Measurements from ENCODE around the gene TNFAIP1. TPM values are rescaled to one million over a fixed set of nuclear protein-coding genes. Genes with fewer than 3 reads are reported as not detected.
A peak's percentile ranks its signal among the peaks of the same experiment; 100 is the strongest.

The TNFAIP1 gene
- total and polyA plus RNA-seq, 2 of the 4 experiments (the other 2 are of a cell fraction) = 49.1 to 62.9 TPM

DNA sequence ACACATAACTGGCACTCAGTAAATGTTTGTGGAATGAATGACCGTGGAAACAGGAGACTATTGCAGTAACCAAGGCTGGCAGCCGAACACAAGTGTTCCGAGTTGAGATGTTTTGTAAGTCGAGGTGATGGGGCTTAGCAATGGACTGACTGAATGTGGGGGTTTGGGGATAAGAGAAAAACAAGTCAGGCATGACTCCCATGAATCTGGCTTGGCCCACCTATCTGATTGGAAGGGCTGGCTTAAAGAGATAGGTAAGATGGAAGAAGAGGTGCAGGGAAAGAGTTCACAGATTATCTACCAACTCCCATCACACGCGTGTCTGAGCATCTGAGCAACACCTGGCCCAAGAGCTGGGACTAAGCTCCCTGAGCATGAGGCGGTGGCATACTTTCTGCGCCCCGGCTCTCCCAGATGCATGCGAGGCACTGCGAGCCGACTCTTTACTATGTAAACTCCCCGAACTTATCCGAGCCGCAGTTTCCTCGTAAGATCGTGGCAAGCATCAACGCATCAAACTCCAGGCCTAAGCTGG lies 828 bp upstream of the TNFAIP1 start:
- POLR2A ChIA-PET (ENCODE audit: unreplicated experiment) = interaction anchor here (0.6 to 1.8 kb wide), 3 partner anchors 12 to 143 kb away, joined by 3 to 8 read pairs (median 6); no protein-coding TSS in a partner anchor
- peaks cover 36 to 85% of the 10 kb centered on the region in 2 experiments for H3K79me1 ChIP-seq (ENCODE audit: low read depth in 1 of 2, low read length in 2 of 2)
- peak overlapping the region; percentile 57 for H4K91ac ChIP-seq (ENCODE audit: insufficient read depth, low read depth, low read length)
- H3K4me3 ChIP-seq (ENCODE audit: insufficient read depth, low read depth, low read length) = peak overlapping the region; percentile 59
- CTCF ChIA-PET = interaction anchor here (1.1 to 1.4 kb wide), 3 partner anchors 15 to 75 kb away, joined by 3 to 6 read pairs (median 3); no protein-coding TSS in a partner anchor
- 11% methylated on average over 14 of the region's 18 CpGs; no CpG with 5 or more reads in 1 of the 2 experiments for WGBS, 2 experiments (ENCODE audit: extremely low coverage in 2 of 2, insufficient read length in 1 of 2)
- peak overlapping the region; percentile 92 for H3K4me2 ChIP-seq (ENCODE audit: low read depth, low read length)
- peak overlapping the region; percentile 18 for H4K5ac ChIP-seq (ENCODE audit: low read depth, low read length)
- dilution Hi-C loops (cut with HindIII; ENCODE audit: low sequenced_read_pairs, unreplicated experiment) (no loop called here), in situ Hi-C loops (cut with MboI; ENCODE audit: low sequenced_read_pairs) (loop anchor here (25.0 kb wide), 1 partner anchor 797 kb away; no protein-coding TSS in a partner anchor), intact Hi-C loops (cut with micrococcal nuclease) (loop anchor here (5.0 to 10.0 kb wide), 4 partner anchors 82 to 442 kb away; partner anchors contain the start of genes LYRM9 and NLK)
- peaks cover 16% of the 10 kb centered on the region for H3K9me1 ChIP-seq (ENCODE audit: insufficient read depth, low read length)
- H3K4me1 ChIP-seq (ENCODE audit: control insufficient read depth, insufficient read depth, low read length) = peaks cover 13% of the 10 kb centered on the region
- peak overlapping the region; percentile 7; the same call in 1 of the 2 replicates for H2BK120ac ChIP-seq (ENCODE audit: low read depth, low read length)
- H4K8ac ChIP-seq (ENCODE audit: low read depth in 2 of 2, low read length in 2 of 2) = peak overlapping the region; percentile 9 to 62; a peak in 3 of 4 replicates
- DNase-seq = peak; percentile 63
- peak overlapping the region; percentile 87 for H2AK5ac ChIP-seq (ENCODE audit: low read depth, low read length)
- no peak for ATAC-seq (ENCODE audit: low read depth)
- peak overlapping the region; percentile 90 for H3K14ac ChIP-seq (replicated peaks; ENCODE audit: low read depth, low read length)
- H2AFZ ChIP-seq (replicated peaks; ENCODE audit: low read length, poor library complexity) = peak overlapping the region; percentile 90
- H4K20me1 ChIP-seq (ENCODE audit: insufficient read depth, low read length) = peaks cover 46% of the 10 kb centered on the region; the same call in 1 of the 2 replicates
- no peak overlapping the region for H2BK20ac ChIP-seq (ENCODE audit: low read depth, low read length)
- peak overlapping the region; percentile 74 for H3K23ac ChIP-seq (ENCODE audit: low read depth, low read length)
- H3K9me3 ChIP-seq (ENCODE audit: control insufficient read depth, insufficient read depth, low read length) = no peaks in the 10 kb centered on the region
- H2AK9ac ChIP-seq (replicated peaks; ENCODE audit: low read depth, low read length, poor library complexity) = peak overlapping the region; percentile 92
- peak overlapping the region; percentile 82 for H3K9ac ChIP-seq (ENCODE audit: low read depth, low read length)
- H3K4ac ChIP-seq (ENCODE audit: low read depth, low read length) = peak overlapping the region; percentile 44
- H3K27me3 ChIP-seq (ENCODE audit: control insufficient read depth, insufficient read depth, low read length) = no peaks in the 10 kb centered on the region
- H2BK5ac ChIP-seq (ENCODE audit: low read depth, low read length, poor library complexity, severe bottlenecking) = peak overlapping the region; percentile 60
- peak overlapping the region; percentile 60 for H3K27ac ChIP-seq (ENCODE audit: insufficient read depth, low read length)
- H2BK15ac ChIP-seq (ENCODE audit: low read depth, low read length) = no peak overlapping the region
- no peak overlapping the region for H3K56ac ChIP-seq (ENCODE audit: extremely low read depth, insufficient read depth, low read length)
- H3K36me3 ChIP-seq (ENCODE audit: control insufficient read depth, insufficient read depth, low read length) = peaks cover 22% of the 10 kb centered on the region
- no TSS peak for BruUV-seq (replicated peaks)
- H3K18ac ChIP-seq (ENCODE audit: low read depth, low read length) = no peak overlapping the region
- TF ChIP-seq POLR2A (IDR thresholded peaks at IDR 0.05; ENCODE audit: low read depth, low read length) (no peak), RFX5 (IDR thresholded peaks at IDR 0.05; ENCODE audit: low read depth, low read length) (no peak), SMC3 (IDR thresholded peaks at IDR 0.05; ENCODE audit: low read depth, low read length) (no peak), MXI1 (IDR thresholded peaks at IDR 0.05; ENCODE audit: borderline replicate concordance, low read depth, low read length) (no peak; the same call in 1 of the 2 replicates), NFE2L2 (IDR thresholded peaks at IDR 0.05; ENCODE audit: low read depth, low read length) (no peak), RAD21 (IDR thresholded peaks at IDR 0.05; ENCODE audit: low read length) (no peak), CEBPB (IDR thresholded peaks at IDR 0.05; ENCODE audit: low read depth, low read length) (no peak), MAFK (IDR thresholded peaks at IDR 0.05; ENCODE audit: low read depth, low read length) (no peak), RCOR1 (IDR thresholded peaks at IDR 0.05; ENCODE audit: insufficient replicate concordance, low read length) (no peak), BHLHE40 (IDR thresholded peaks at IDR 0.05; ENCODE audit: low read depth, low read length) (no peak), CHD1 (IDR thresholded peaks at IDR 0.05; ENCODE audit: low read depth, low read length) (no peak), MAZ (IDR thresholded peaks at IDR 0.05; ENCODE audit: borderline replicate concordance, low read depth, low read length) (no peak)
- TF ChIP-seq, protein P1, sequence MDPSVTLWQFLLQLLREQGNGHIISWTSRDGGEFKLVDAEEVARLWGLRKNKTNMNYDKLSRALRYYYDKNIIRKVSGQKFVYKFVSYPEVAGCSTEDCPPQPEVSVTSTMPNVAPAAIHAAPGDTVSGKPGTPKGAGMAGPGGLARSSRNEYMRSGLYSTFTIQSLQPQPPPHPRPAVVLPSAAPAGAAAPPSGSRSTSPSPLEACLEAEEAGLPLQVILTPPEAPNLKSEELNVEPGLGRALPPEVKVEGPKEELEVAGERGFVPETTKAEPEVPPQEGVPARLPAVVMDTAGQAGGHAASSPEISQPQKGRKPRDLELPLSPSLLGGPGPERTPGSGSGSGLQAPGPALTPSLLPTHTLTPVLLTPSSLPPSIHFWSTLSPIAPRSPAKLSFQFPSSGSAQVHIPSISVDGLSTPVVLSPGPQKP (IDR thresholded peaks at IDR 0.05; ENCODE audit: borderline replicate concordance, low read depth, low read length) = no peak
- TF ChIP-seq, protein P2, sequence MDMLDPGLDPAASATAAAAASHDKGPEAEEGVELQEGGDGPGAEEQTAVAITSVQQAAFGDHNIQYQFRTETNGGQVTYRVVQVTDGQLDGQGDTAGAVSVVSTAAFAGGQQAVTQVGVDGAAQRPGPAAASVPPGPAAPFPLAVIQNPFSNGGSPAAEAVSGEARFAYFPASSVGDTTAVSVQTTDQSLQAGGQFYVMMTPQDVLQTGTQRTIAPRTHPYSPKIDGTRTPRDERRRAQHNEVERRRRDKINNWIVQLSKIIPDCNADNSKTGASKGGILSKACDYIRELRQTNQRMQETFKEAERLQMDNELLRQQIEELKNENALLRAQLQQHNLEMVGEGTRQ (IDR thresholded peaks at IDR 0.05; ENCODE audit: low read depth, low read length) = no peak
- TF ChIP-seq, protein P3, sequence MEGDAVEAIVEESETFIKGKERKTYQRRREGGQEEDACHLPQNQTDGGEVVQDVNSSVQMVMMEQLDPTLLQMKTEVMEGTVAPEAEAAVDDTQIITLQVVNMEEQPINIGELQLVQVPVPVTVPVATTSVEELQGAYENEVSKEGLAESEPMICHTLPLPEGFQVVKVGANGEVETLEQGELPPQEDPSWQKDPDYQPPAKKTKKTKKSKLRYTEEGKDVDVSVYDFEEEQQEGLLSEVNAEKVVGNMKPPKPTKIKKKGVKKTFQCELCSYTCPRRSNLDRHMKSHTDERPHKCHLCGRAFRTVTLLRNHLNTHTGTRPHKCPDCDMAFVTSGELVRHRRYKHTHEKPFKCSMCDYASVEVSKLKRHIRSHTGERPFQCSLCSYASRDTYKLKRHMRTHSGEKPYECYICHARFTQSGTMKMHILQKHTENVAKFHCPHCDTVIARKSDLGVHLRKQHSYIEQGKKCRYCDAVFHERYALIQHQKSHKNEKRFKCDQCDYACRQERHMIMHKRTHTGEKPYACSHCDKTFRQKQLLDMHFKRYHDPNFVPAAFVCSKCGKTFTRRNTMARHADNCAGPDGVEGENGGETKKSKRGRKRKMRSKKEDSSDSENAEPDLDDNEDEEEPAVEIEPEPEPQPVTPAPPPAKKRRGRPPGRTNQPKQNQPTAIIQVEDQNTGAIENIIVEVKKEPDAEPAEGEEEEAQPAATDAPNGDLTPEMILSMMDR (conservative IDR thresholded peaks at IDR 0.05; ENCODE audit: low read depth, low read length) = no peak

Measured in IMR-90 (cell line).